ENCODE results near the gene SEH1L.
"Not testable (repeated sequence)": the region's sequence is repeated elsewhere in the genome, so short reads cannot be mapped to it uniquely, and the experiment has no call there.

SEH1L gene

DNA sequence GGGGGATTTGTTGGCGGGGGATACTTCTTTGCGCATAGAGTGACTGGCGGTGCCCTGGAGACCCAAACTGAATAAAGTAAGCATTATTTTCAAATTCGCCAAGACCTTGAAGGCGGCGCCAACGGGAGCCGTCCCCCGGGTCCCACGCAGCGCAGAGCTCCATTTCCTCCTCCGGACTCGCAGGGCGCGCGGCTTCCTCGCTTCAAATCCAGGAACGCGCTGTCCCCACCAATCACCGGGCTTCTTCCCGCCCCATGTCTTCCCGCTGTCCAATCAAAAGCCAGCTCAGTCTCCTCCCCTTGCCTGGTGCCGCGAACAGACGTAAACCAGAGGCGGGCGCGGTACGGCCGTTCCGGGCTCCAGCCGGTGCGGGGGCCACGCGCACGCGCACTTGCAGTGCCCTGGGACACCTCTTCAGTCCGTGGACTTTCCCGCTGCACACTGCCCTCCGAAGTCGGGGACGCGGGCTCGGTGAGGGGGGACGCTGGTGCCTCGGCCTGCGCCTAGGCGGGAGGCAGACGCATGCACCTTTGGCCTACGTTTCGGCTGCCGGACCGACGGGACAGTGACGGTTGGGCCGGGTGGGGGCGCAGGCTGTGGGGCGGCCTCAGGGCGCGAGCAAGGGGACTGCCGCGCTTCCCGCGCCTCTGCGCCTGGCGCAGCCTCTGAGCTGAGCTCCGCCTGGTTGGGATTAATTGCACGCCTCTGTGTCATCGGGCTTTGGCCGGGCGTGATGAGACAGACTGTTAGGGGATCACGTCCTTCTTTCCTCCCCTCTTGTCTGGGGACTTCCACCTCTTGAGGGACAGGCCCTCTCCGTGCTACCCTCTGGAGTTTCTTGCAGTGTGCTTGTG is 43.4 kb downstream of the SEH1L start, which contains the start of gene CEP192:
Gene CEP192 (plus strand): TSS at position 396 of the 854 bp plus-strand sequence. CDS start 8,063 bp downstream, outside the sequence.
- Mint-ChIP-seq H3K4me1 (peaks cover 32% of the 10 kb centered on the region), H3K27me3 (no peaks in the 10 kb centered on the region), H3K27ac (ENCODE audit: low read depth) (peak within 1 kb of the TSS; percentile 31), H3K9me3 (no peaks in the 10 kb centered on the region), H3K36me3 (ENCODE audit: insufficient read depth) (peaks cover 23% of the 10 kb centered on the region), H3K4me3 (peak within 1 kb of the TSS; percentile 94)
- DNase-seq (ENCODE audit: low spot score in 2 of 2) = peak; percentile 95 to 98
- ATAC-seq (replicated peaks; ENCODE audit: extremely low read depth, poor library complexity, severe bottlenecking) = peak; percentile 94

DNA sequence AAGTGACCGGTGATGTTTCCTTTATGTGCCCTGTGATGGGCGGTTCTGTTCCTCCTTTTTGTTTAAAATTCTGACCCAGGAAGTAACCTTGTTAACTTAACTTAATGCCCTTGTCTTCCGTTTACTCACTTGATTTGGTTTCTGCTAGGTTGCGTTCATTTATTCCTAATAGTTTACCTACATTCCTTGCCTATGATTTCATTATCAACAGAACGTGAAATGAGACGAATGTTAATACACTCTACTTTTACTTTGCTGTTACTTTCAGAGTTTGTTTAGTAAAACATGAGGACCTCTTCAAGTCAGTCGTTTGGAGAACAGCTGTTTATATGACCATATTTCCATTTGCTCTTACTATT is 44.0 kb downstream of the SEH1L start:
- no peaks in the 10 kb centered on the region for H3K27me3 Mint-ChIP-seq
- no peaks in the 10 kb centered on the region for H3K9me3 Mint-ChIP-seq
- DNase-seq (ENCODE audit: low spot score in 2 of 2) (no peak), ATAC-seq (replicated peaks; ENCODE audit: extremely low read depth, poor library complexity, severe bottlenecking) (no peak)
- H3K36me3 Mint-ChIP-seq (ENCODE audit: insufficient read depth) = peaks cover 21% of the 10 kb centered on the region
- peak overlapping the region; percentile 94 for H3K4me3 Mint-ChIP-seq
- peak overlapping the region; percentile 31 for H3K27ac Mint-ChIP-seq (ENCODE audit: low read depth)
- H3K4me1 Mint-ChIP-seq = peaks cover 32% of the 10 kb centered on the region

DNA sequence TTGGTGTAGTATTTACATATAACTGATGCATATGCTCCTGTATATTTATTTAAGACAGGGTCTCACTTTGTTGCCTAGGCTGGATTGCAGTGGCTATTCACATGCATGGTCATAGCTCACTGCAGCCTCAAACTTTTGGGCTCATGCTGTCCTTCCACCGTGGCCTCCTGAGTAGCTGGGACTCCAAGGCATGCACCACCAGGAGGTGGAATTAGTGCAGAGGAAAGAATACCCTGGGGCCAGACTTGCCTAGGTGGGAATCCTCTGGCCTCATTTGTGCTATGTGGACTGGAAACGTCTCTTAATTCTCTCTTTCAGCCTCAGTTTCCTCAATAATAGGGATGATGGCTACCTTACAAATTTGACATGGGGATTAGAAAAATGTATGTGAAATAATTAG is 45.6 kb downstream of the SEH1L start:
- DNase-seq (ENCODE audit: low spot score in 2 of 2) (no peak), ATAC-seq (replicated peaks; ENCODE audit: extremely low read depth, poor library complexity, severe bottlenecking) (no peak)
- Mint-ChIP-seq H3K36me3 (ENCODE audit: insufficient read depth) (peaks cover 21% of the 10 kb centered on the region), H3K9me3 (no peaks in the 10 kb centered on the region), H3K27me3 (no peaks in the 10 kb centered on the region), H3K4me1 (peaks cover 39% of the 10 kb centered on the region), H3K4me3 (no peak overlapping the region), H3K27ac (ENCODE audit: low read depth) (no peak overlapping the region)

DNA sequence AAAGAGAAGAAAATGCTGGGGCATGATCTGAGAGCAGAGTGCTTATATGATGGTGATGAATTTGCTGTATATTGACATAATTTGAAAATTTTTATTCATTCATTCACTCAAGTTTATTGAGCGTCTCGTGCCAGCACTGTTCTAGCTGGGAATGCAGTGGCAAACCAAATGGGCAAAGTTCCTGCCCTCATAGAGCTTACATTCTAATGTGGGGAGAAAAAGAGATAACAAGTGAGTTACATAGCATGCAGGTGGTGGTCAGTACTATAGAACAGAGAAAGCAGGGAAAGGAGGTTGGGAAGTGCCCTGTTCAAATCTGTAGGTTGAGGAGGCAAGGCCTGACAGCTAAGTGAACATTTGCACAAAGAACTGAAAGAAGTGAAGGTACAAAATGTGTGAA is 47.6 kb downstream of the SEH1L start:
- no peak overlapping the region for H3K4me3 Mint-ChIP-seq
- H3K36me3 Mint-ChIP-seq (ENCODE audit: insufficient read depth) = peaks cover 17% of the 10 kb centered on the region
- H3K9me3 Mint-ChIP-seq = no peaks in the 10 kb centered on the region
- no peaks in the 10 kb centered on the region for H3K27me3 Mint-ChIP-seq
- no peak for ATAC-seq (replicated peaks; ENCODE audit: extremely low read depth, poor library complexity, severe bottlenecking)
- DNase-seq (ENCODE audit: low spot score in 2 of 2) = no peak
- peaks cover 31% of the 10 kb centered on the region for H3K4me1 Mint-ChIP-seq
- no peak overlapping the region for H3K27ac Mint-ChIP-seq (ENCODE audit: low read depth)

DNA sequence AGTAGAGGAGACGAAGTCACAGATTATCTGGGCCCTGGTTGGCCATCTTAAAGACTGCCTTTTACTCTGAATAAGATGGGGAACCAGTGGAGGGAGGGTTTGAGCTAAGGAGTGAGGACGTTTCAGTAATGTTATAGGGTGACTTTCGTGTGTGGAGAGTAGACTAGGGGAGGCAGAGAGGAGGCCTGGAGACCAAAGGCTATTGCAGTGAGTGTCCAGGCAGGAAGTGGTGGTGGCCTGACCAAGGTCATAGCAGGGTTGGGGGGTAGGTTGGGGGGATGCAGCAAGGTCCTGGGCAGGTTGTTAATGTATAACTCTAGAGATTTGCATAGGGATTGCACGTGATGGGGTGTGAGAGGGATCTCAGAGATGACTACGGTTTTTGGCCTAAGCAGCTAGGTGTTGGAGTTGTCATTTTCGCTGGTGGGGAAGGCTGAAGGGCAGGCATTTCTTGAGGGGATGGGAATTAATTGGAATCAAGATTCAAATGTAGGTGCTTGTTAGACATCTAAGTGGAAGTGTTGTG is 48.2 kb downstream of the SEH1L start:
- H3K4me3 Mint-ChIP-seq = no peak overlapping the region
- peaks cover 29% of the 10 kb centered on the region for H3K4me1 Mint-ChIP-seq
- DNase-seq (ENCODE audit: low spot score in 2 of 2) (no peak), ATAC-seq (replicated peaks; ENCODE audit: extremely low read depth, poor library complexity, severe bottlenecking) (no peak)
- no peaks in the 10 kb centered on the region for H3K9me3 Mint-ChIP-seq
- H3K27ac Mint-ChIP-seq (ENCODE audit: low read depth) = no peak overlapping the region
- H3K36me3 Mint-ChIP-seq (ENCODE audit: insufficient read depth) = peaks cover 12% of the 10 kb centered on the region
- no peaks in the 10 kb centered on the region for H3K27me3 Mint-ChIP-seq

DNA sequence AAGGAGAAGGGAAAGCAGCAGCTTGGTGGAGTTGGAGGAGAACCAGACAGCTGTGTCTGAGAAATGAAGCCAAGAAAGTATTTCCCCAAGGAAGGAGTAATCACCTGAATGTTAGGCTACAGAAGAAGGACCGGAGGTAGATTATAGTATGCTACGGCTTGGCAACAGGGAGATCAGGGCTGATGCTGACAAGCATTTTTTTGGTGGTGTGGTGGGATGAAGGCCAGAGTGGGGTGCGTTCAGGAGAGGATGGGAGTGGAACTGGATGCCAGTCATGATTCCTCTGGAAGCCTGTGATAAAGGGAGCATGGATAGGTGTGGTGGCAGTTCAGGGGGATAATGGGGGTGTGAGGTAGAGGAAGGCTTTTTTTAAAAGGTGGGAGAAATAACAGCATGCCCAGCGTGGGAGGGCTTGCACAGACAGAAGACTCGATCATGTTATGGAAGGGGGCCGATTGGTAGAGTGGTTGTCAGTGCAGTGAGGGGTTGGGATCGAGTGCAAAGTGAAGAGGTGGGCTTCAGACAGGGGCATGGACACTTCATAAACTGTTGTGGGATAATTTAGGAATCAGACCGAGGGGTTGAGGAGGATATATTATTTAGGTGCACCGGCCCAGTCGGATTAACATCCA is 49.0 kb downstream of the SEH1L start:
- H3K36me3 Mint-ChIP-seq (ENCODE audit: insufficient read depth) = peaks cover 6% of the 10 kb centered on the region
- DNase-seq (ENCODE audit: low spot score in 2 of 2) (no peak), ATAC-seq (replicated peaks; ENCODE audit: extremely low read depth, poor library complexity, severe bottlenecking) (no peak)
- no peaks in the 10 kb centered on the region for H3K9me3 Mint-ChIP-seq
- no peaks in the 10 kb centered on the region for H3K27me3 Mint-ChIP-seq
- peaks cover 27% of the 10 kb centered on the region for H3K4me1 Mint-ChIP-seq
- no peak overlapping the region for H3K4me3 Mint-ChIP-seq
- no peak overlapping the region for H3K27ac Mint-ChIP-seq (ENCODE audit: low read depth)

DNA sequence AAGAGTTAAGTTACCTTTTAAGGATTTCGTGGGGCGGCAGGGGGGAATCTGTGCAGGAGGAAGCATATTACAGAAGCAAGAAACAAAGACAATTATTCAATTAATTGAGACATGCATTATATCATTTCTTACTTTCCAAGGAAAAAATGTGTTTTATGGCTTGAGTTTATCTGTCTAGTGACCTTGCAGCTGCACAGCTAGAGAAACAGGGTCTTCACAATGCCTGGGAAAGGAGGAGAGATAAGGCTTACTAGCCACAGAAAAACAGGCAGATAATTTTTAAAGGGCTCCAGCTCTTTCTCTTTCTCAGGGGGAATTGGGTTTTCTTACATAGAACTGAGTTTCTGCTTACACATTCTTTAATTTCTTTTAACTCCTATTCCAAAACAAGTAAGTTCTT is 49.5 kb downstream of the SEH1L start:
- H3K4me3 Mint-ChIP-seq; H3K36me3 Mint-ChIP-seq (ENCODE audit: insufficient read depth); H3K27me3 Mint-ChIP-seq; ATAC-seq (replicated peaks; ENCODE audit: extremely low read depth, poor library complexity, severe bottlenecking); DNase-seq (ENCODE audit: low spot score in 2 of 2); H3K27ac Mint-ChIP-seq (ENCODE audit: low read depth); H3K9me3 Mint-ChIP-seq: not testable (repeated sequence)
- peaks cover 21% of the 10 kb centered on the region for H3K4me1 Mint-ChIP-seq

DNA sequence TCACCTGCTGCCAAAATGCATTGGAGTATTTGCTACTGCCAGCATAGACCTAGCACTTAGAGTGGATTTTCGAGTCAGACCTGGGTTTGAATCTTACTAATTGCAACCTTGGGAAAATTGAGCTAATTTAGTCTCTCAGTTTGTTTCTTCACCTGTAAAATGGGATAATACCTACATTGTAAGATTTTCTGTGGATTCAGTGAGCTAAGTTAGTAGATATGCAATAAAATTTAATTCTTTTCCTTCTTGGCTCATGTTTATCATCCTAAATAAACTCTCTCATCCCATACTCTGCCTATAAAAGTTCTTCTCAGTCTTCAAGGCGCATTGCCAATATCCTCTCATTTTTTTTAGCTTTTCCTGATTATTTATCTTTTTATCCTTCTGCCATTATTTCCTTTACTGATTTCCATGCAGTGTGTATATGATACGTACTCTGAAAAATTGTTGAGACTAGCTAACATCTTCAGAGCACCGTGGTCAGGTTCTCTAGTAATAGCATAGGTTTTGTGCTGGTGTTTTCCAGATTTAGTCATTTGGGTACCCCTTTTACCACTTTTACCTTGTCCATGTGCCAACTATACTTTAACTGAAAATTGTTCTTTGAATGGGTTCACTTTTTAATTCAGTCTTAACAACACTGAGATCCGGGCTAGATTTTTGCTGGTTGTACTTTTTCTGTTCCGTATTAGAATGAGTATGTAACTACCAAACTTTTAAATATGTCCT is 50.7 kb downstream of the SEH1L start:
- Mint-ChIP-seq H3K4me1 (peaks cover 11% of the 10 kb centered on the region), H3K9me3 (no peaks in the 10 kb centered on the region), H3K4me3 (no peak overlapping the region), H3K27ac (ENCODE audit: low read depth) (peak overlapping the region; percentile 1), H3K36me3 (ENCODE audit: insufficient read depth) (peaks cover 3% of the 10 kb centered on the region), H3K27me3 (no peaks in the 10 kb centered on the region)
- DNase-seq (ENCODE audit: low spot score in 2 of 2) (no peak), ATAC-seq (replicated peaks; ENCODE audit: extremely low read depth, poor library complexity, severe bottlenecking) (no peak)

DNA sequence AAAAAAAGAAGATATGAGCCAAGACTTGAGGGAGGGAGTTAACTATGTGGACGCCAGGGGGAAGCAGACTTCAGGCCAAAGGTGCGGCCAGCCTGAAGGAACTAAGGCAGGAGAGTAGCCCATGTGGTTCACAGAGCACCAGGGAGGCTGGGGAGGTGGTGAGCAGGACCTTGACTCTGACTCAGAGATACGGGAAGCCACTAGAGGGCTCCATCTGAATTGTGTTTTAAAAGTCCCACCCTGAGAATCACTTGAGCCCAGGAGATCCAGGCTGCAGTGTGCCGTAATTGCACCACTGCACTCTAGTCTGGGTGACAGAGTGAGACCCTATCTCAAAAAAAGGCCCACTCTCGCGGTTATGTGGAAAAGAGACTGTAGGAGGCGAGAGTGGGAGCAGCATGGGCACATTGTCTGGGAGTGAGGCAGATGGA is 55.7 kb downstream of the SEH1L start:
- H3K27ac Mint-ChIP-seq (ENCODE audit: low read depth) = no peak overlapping the region
- ATAC-seq (replicated peaks; ENCODE audit: extremely low read depth, poor library complexity, severe bottlenecking) = no peak
- DNase-seq (ENCODE audit: low spot score in 2 of 2) = no peak
- no peaks in the 10 kb centered on the region for H3K27me3 Mint-ChIP-seq
- H3K4me3 Mint-ChIP-seq = no peak overlapping the region
- H3K36me3 Mint-ChIP-seq (ENCODE audit: insufficient read depth) = peaks cover 17% of the 10 kb centered on the region
- no peaks in the 10 kb centered on the region for H3K9me3 Mint-ChIP-seq
- H3K4me1 Mint-ChIP-seq = peaks cover 20% of the 10 kb centered on the region

DNA sequence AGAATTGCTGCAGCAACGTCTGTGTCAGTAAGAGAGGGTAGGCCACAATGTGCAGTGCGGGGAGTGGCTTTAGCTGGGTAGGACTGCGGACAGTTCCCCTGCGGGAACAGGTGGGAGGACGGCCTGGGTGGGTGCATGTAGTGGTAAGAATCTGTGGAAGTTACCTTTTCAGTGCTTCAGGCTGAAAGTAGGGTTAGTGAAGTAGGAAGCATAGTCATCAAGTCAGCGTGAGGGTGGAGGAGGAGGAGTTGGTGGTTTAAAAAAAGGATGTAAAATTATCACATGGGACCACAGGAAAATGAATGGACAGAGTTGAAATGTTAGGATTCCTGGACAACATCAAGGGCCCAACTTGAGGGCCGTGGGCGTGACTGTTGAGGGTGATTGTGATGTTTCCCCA is 56.6 kb downstream of the SEH1L start:
- peaks cover 26% of the 10 kb centered on the region for H3K36me3 Mint-ChIP-seq (ENCODE audit: insufficient read depth)
- DNase-seq (ENCODE audit: low spot score in 2 of 2) (no peak), ATAC-seq (replicated peaks; ENCODE audit: extremely low read depth, poor library complexity, severe bottlenecking) (no peak)

DNA sequence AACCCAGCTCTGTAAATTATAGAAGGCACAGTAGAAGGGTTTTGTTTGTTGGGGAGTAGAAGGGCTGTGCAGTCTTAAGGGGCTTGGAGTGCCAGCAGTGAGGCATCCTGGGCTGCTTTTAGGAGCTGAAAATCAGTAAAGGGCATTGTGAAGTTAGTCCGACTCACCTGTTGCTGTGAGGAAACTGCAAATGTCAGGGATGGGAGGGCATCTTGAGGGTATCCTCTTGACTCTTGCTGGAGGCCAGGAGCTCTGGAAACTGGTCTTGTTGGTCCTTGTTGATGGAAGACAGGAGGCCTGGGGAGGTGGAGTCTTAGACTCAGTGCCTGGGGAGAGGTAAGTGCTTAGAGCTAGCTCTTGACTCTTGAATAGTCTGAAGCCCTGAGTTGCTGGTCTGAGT is 57.5 kb downstream of the SEH1L start:
- no peak overlapping the region for H3K4me3 Mint-ChIP-seq
- DNase-seq (ENCODE audit: low spot score in 2 of 2) (no peak), ATAC-seq (replicated peaks; ENCODE audit: extremely low read depth, poor library complexity, severe bottlenecking) (no peak)
- no peaks in the 10 kb centered on the region for H3K9me3 Mint-ChIP-seq
- peaks cover 34% of the 10 kb centered on the region for H3K36me3 Mint-ChIP-seq (ENCODE audit: insufficient read depth)
- no peaks in the 10 kb centered on the region for H3K27me3 Mint-ChIP-seq
- H3K4me1 Mint-ChIP-seq = peaks cover 16% of the 10 kb centered on the region
- peak overlapping the region; percentile 74 for H3K27ac Mint-ChIP-seq (ENCODE audit: low read depth)

More for the DNA sequence above, 56.6 kb downstream of the SEH1L start:
- Mint-ChIP-seq H3K4me3 (no peak overlapping the region), H3K27me3 (no peaks in the 10 kb centered on the region), H3K9me3 (no peaks in the 10 kb centered on the region), H3K4me1 (peaks cover 16% of the 10 kb centered on the region), H3K27ac (ENCODE audit: low read depth) (no peak overlapping the region)

DNA sequence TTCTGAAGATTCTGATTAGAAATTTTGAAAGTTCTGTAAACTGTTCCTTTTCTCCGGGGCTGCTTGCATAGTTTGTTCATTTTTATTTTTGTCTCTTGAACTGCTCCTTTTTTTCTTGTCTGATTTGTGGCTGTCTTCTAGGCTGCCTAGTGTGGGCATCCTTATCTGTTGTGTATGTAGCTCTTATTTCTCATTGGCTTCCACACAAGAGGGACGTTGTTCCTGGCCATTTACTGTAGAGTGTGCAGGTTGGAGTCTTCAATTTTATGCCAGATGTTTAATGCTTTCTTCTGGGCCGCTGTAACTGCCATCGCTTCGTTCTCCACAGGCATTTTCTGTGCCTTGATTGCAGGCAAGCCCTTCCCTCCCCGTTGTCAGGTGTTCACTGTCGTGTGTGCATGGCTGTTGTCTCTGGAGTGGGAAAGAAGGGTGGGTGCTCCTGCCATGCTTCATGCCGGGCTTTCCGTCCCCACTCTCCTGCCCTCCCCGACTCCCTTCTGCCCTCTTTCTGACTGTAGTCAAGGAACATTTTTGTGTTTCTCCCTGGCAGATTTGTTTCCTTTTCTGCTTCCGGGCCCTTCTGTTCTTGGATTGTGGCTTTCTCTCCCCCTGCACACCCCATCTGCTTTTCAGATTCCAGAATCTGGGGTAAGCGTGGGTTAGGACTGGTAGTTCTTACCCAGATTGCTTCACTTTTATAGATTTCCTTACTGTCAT is 58.9 kb downstream of the SEH1L start:
- ATAC-seq (replicated peaks; ENCODE audit: extremely low read depth, poor library complexity, severe bottlenecking) = no peak

More for the DNA sequence above, 58.9 kb downstream of the SEH1L start:
- Mint-ChIP-seq H3K27ac (ENCODE audit: low read depth) (peak overlapping the region; percentile 74), H3K27me3 (no peaks in the 10 kb centered on the region), H3K4me3 (no peak overlapping the region), H3K4me1 (peaks cover 16% of the 10 kb centered on the region), H3K9me3 (no peaks in the 10 kb centered on the region), H3K36me3 (ENCODE audit: insufficient read depth) (peaks cover 42% of the 10 kb centered on the region)
- DNase-seq (ENCODE audit: low spot score in 2 of 2) = no peak

All from central memory CD8-positive, alpha-beta T cell (primary cell).